ENCODE data around the gene BAAT. TPM values are rescaled to one million over a fixed set of nuclear protein-coding genes. Genes with fewer than 3 reads are reported as not detected.
A peak's percentile ranks its signal among the peaks of the same experiment; 100 is the strongest.
"Not testable (repeated sequence)": the region's sequence is repeated elsewhere in the genome, so short reads cannot be mapped to it uniquely, and the experiment has no call there.

Gene BAAT
- not detected for total RNA-seq

DNA sequence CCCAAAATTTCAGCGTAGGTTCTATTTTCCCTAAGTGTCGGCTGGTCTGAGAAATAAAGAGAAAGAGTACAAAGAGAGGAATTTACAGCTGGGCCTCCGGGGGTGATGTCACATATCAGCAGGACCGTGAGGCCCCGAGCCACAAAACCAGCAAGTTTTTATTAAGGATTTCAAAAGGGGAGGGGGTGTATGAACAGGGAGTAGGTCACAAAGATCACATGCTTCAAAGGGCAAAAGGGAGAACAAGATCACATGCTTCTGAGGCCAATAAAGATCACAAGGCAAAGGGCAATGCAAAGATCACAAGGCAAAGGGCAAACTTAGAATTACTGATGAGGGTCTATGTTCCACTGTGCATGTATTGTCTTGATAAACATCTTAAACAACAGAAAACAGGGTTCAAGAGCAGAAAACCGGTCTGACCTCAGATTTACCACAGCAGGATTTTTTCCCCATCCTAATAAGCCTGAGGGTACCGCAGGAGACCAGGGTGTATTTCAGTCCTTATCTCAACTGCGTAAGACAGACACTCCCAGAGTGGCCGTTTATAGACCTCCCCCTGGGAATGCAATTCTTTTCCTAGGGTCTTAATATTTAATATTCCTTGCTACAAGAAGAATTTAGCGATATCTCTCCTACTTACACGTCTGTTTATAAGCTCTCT, at the start of gene BAAT:
Gene BAAT (minus strand): TSS at position 134 of the 664 bp plus-strand sequence. CDS start 13,602 bp downstream, outside the sequence.
- H3K27ac Mint-ChIP-seq; ATAC-seq; DNase-seq (ENCODE audit: low spot score in 2 of 2); H3K9me3 Mint-ChIP-seq: not testable (repeated sequence)
- peaks cover 7 to 29% of the 10 kb centered on the region in 2 donors for H3K36me3 Mint-ChIP-seq

DNA sequence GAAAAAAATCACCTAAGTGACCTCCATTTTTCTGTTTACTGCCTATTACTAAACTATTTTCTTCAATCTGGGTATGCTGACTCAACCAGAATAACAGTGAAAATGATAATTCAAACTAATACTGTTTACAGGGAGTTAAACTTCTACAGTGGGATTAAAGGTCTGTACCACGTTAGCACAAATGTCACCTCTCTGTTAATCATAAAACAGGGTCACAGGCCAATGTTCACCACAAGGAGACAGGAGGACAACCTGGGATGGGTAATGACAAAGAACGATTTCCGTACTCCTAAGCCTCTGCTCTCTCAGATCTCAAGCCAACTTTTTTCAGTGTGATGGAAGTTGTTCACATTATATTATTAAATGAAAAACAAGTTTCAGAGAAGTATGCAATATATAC, 48.4 kb upstream of the BAAT start:
- Mint-ChIP-seq H3K27ac (no peak overlapping the region), H3K9me3 (no peaks in the 10 kb centered on the region), H3K36me3 (peaks cover 0 to 4% of the 10 kb centered on the region in 2 donors)
- DNase-seq (ENCODE audit: low spot score in 2 of 2) (no peak), ATAC-seq (no peak)

DNA sequence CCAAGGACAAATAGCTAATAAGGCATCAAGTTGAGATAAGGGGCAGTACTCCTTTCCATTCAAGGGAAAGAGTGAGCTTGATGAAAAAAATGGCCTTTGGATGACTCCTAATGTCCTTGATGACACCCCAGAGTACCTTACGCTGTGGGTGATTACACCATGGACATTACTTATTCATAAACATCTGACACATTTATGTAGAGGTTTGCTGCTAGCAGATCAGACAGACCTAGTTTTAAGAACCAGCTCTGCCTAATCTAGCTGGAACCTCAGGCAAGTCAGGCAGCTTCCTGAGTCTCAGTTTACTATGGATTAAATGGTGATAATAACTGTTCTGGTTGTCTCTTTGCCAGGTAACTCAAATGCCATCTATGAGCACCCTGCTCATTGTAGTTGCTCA, 47.9 kb upstream of the BAAT start:
- Mint-ChIP-seq H3K27ac (no peak overlapping the region), H3K36me3 (peaks cover 0 to 4% of the 10 kb centered on the region in 2 donors), H3K9me3 (no peaks in the 10 kb centered on the region)
- ATAC-seq (no peak), DNase-seq (ENCODE audit: low spot score in 2 of 2) (no peak)

- peaks cover 0 to 4% of the 10 kb centered on the region in 2 donors for H3K36me3 Mint-ChIP-seq
- no peaks in the 10 kb centered on the region for H3K9me3 Mint-ChIP-seq
- DNase-seq (ENCODE audit: low spot score in 2 of 2) (no peak), ATAC-seq (no peak)
- H3K27ac Mint-ChIP-seq = no peak overlapping the region
These were observed 47.4 kb upstream of the BAAT start for GRCh38 chr9:101432171-101432570.

DNA sequence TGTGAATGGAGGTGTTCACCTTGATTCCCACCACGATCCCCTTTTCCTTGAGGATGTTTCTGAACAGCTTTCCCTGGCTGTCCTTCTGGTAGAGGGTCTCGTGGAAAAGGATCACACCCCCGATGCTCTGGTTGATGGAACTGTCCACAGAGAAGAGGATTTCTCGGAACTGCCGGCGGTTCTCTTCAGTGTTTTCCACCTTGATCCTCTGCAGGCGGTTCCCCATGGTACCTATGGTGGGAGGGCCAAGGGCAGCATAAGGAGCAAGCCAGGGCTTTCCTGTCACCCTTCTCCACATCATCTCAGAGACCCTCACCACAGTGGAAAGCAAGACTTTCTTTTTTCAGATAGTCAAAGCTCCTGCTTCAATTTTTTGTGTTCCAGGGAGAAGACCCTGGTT, 44.9 kb upstream of the BAAT start:
- Mint-ChIP-seq H3K9me3 (peaks cover 0 to 4% of the 10 kb centered on the region in 2 donors), H3K27ac (no peak overlapping the region), H3K36me3 (peaks cover under 1 to 5% of the 10 kb centered on the region in 2 donors)
- DNase-seq (ENCODE audit: low spot score in 2 of 2) (no peak), ATAC-seq (no peak)

- ATAC-seq = no peak
- Mint-ChIP-seq H3K36me3 (peaks cover 6 to 10% of the 10 kb centered on the region in 2 donors), H3K9me3 (peaks cover 4 to 9% of the 10 kb centered on the region in 2 donors), H3K27ac (no peak overlapping the region)
- no peak for DNase-seq (ENCODE audit: low spot score in 2 of 2)
These were observed 44.1 kb upstream of the BAAT start for GRCh38 chr9:101428909-101429308.

DNA sequence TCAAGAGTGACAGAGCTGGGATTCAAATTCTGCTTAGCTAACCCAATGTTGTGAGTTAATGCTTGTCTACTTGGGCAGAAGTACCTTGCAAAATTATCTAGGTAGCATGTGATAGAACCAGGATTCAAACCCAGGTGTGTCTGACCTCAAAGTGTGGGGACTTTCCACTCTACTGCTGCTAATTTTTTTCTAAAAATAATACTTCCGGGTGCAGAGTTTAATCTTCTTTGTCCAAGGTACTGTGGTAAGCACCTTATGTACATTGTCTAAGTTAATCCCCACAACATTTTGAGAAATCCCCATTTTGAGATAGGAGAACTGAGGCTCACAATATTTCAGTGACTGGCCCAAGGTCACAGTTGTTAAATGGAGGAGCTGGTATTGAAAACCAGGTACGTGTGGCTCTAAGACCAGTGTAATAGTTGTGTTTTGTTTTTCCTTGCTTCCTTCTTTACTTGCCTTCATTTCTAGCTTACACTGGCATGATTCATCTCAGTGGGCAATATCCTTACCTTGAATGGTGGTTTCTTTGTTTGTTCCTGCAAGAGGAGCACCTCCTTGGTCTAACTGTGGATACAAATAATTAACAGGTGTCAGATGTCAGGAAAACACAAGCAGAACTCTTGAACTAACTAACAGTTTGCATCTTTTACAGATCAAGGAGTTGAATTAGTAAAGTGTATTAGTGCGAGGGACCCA, 43.3 kb upstream of the BAAT start:
- DNase-seq (ENCODE audit: low spot score in 2 of 2) = no peak
- ATAC-seq = no peak
- Mint-ChIP-seq H3K27ac (no peak overlapping the region), H3K36me3 (peaks cover 6 to 16% of the 10 kb centered on the region in 2 donors), H3K9me3 (peaks cover 10 to 17% of the 10 kb centered on the region in 2 donors)

DNA sequence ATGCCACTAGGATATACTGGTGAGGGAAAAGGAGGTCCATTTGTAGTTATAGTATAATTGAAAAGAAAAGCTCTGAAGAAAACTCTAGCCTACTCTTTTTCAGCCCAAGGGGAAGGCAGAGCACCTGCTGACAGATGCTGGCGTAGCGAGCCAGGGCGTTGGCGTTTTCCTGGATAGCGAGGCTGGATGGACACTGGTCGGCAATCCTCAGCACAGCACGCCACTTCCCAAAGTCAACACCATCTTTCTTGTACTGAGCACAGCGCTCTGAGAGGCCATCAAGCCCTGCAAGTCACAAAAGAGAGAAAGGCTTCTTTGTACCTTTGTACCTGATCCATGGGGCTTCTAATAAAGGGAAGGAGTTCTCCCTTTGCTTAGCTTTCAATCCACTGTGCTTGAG, 42.6 kb upstream of the BAAT start:
- H3K36me3 Mint-ChIP-seq = peaks cover 6 to 18% of the 10 kb centered on the region in 2 donors
- DNase-seq (ENCODE audit: low spot score in 2 of 2) = no peak
- ATAC-seq = no peak
- H3K9me3 Mint-ChIP-seq = peaks cover 13 to 18% of the 10 kb centered on the region in 2 donors
- H3K27ac Mint-ChIP-seq = no peak overlapping the region

GRCh38 chr9:101421653-101422065, 36.9 kb upstream of the BAAT start:
- H3K9me3 Mint-ChIP-seq = peaks cover 32 to 44% of the 10 kb centered on the region in 2 donors
- DNase-seq (ENCODE audit: low spot score in 2 of 2) (no peak), ATAC-seq (no peak)
- no peak overlapping the region for H3K27ac Mint-ChIP-seq
- peaks cover 12 to 39% of the 10 kb centered on the region in 2 donors for H3K36me3 Mint-ChIP-seq

GRCh38 chr9:101419863-101420262, 35.1 kb upstream of the BAAT start:
- DNase-seq (ENCODE audit: low spot score in 2 of 2) (no peak), ATAC-seq (no peak)
- Mint-ChIP-seq H3K9me3 (peaks cover 32 to 47% of the 10 kb centered on the region in 2 donors), H3K36me3 (peaks cover 20 to 43% of the 10 kb centered on the region in 2 donors), H3K27ac (no peak overlapping the region)

GRCh38 chr9:101418518-101419430, 34.0 kb upstream of the BAAT start:
- H3K27ac Mint-ChIP-seq = no peak overlapping the region
- ATAC-seq (peak in 1 of 2 donors; percentile 34), DNase-seq (ENCODE audit: low spot score in 2 of 2) (no peak)
- peaks cover 34 to 49% of the 10 kb centered on the region in 2 donors for H3K9me3 Mint-ChIP-seq
- H3K36me3 Mint-ChIP-seq = peaks cover 25 to 45% of the 10 kb centered on the region in 2 donors

- H3K27ac Mint-ChIP-seq = no peak overlapping the region
- DNase-seq (ENCODE audit: low spot score in 2 of 2) (no peak), ATAC-seq (no peak)
- peaks cover 33 to 46% of the 10 kb centered on the region in 2 donors for H3K36me3 Mint-ChIP-seq
- peaks cover 34 to 49% of the 10 kb centered on the region in 2 donors for H3K9me3 Mint-ChIP-seq
These were observed 33.2 kb upstream of the BAAT start for GRCh38 chr9:101417977-101418376.

GRCh38 chr9:101417389-101417788, 32.6 kb upstream of the BAAT start:
- peaks cover 39 to 55% of the 10 kb centered on the region in 2 donors for H3K9me3 Mint-ChIP-seq
- DNase-seq (ENCODE audit: low spot score in 2 of 2) (no peak), ATAC-seq (no peak)
- H3K27ac Mint-ChIP-seq = no peak overlapping the region
- peaks cover 39 to 51% of the 10 kb centered on the region in 2 donors for H3K36me3 Mint-ChIP-seq

DNA sequence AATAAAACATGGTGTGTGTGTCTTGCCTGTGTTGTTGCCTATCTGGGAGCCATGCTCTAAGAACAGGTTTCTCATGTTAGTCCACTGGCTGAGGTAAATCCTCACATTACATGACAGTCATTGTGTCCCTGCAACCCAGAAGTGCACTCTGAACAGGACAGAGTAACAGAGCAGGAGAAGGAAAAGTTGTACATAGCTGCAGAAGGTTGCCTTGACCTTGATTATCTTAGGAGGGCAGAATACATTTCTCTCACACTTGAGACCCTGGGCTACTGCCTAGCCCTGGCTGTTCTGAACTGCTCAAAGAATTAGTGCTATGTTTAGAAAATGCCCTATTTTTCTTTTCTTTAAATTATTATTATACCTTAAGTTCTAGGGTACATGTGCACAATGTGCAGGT, 30.8 kb upstream of the BAAT start:
- no peak overlapping the region for H3K27ac Mint-ChIP-seq

GRCh38 chr9:101414839-101415238, 30.0 kb upstream of the BAAT start:
- DNase-seq (ENCODE audit: low spot score in 2 of 2) (no peak), ATAC-seq (no peak)
- H3K9me3 Mint-ChIP-seq = peaks cover 48 to 56% of the 10 kb centered on the region in 2 donors
- peaks cover 52 to 69% of the 10 kb centered on the region in 2 donors for H3K36me3 Mint-ChIP-seq
- H3K27ac Mint-ChIP-seq = no peak overlapping the region

More for the DNA sequence above, 30.8 kb upstream of the BAAT start:
- ATAC-seq = no peak
- H3K9me3 Mint-ChIP-seq = peaks cover 48 to 56% of the 10 kb centered on the region in 2 donors
- DNase-seq (ENCODE audit: low spot score in 2 of 2) = no peak
- peaks cover 46 to 63% of the 10 kb centered on the region in 2 donors for H3K36me3 Mint-ChIP-seq

DNA sequence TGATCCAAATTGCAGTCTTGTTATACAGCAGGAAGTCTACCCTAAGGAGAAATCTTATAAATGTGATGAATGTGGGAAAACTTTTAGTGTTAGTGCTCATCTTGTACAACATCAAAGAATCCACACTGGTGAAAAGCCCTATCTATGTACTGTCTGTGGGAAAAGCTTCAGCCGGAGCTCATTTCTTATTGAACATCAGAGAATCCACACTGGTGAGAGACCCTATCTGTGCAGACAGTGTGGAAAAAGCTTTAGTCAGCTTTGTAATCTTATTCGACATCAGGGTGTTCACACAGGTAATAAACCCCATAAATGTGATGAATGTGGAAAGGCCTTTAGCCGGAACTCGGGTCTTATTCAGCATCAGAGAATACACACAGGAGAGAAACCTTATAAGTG, 24.3 kb upstream of the BAAT start:
- no peak overlapping the region for H3K27ac Mint-ChIP-seq
- peaks cover 52 to 64% of the 10 kb centered on the region in 2 donors for H3K9me3 Mint-ChIP-seq
- ATAC-seq (no peak), DNase-seq (ENCODE audit: low spot score in 2 of 2) (no peak)
- H3K36me3 Mint-ChIP-seq = peaks cover 86 to 94% of the 10 kb centered on the region in 2 donors
